Stimulated activated CD8-positive, alpha-beta memory T cell treated with anti-CD3 and anti-CD28 coated beads, Interleukin-4, amount 100 ng/mL, for 48 hours (primary cell): ENCODE results near the gene PKHD1.

ENCODE experiments used
- DNase-seq: peaks from one replicate; pipeline ENCODE4 v3.0.0-alpha.2; 2020

Gene PKHD1

GRCh38 chr6:51675020-51675921, 412.1 kb downstream of the PKHD1 start:
- DNase-seq: no peak

- DNase-seq: no peak
These were observed 423.9 kb downstream of the PKHD1 start for GRCh38 chr6:51663525-51663924.

- no peak for DNase-seq
These were observed 426.6 kb downstream of the PKHD1 start for GRCh38 chr6:51660767-51661166.

- no peak for DNase-seq
These were observed 429.9 kb downstream of the PKHD1 start for GRCh38 chr6:51657491-51657890.

- DNase-seq: no peak
These were observed 431.9 kb downstream of the PKHD1 start for GRCh38 chr6:51655517-51655916.

- no peak for DNase-seq
These were observed 432.8 kb downstream of the PKHD1 start for GRCh38 chr6:51654647-51655046.

- DNase-seq: no peak
These were observed 436.1 kb downstream of the PKHD1 start for GRCh38 chr6:51651132-51651817.

- DNase-seq: no peak
These were observed 438.6 kb downstream of the PKHD1 start for GRCh38 chr6:51648774-51649173.

- no peak for DNase-seq
These were observed 439.2 kb downstream of the PKHD1 start for GRCh38 chr6:51648236-51648635.

- DNase-seq: no peak
These were observed 443.0 kb downstream of the PKHD1 start for GRCh38 chr6:51644426-51644825.

- DNase-seq: no peak
These were observed 447.4 kb downstream of the PKHD1 start for GRCh38 chr6:51640021-51640420.

GRCh38 chr6:51633424-51633823, 454.0 kb downstream of the PKHD1 start:
- no peak for DNase-seq

- DNase-seq: no peak
These were observed 457.4 kb downstream of the PKHD1 start for GRCh38 chr6:51630011-51630410.

GRCh38 chr6:51626391-51626790, 461.0 kb downstream of the PKHD1 start:
- DNase-seq: no peak

- no peak for DNase-seq
These were observed 461.8 kb downstream of the PKHD1 start for GRCh38 chr6:51625566-51625965.

- DNase-seq: no peak
These were observed 466.4 kb downstream of the PKHD1 start for GRCh38 chr6:51620971-51621370.

- DNase-seq: no peak
These were observed 468.2 kb downstream of the PKHD1 start for GRCh38 chr6:51619042-51619799.

- no peak for DNase-seq
These were observed 468.9 kb downstream of the PKHD1 start for GRCh38 chr6:51618563-51618962.

- DNase-seq: no peak
These were observed 469.7 kb downstream of the PKHD1 start for GRCh38 chr6:51617751-51618150.

GRCh38 chr6:51616243-51616642, 471.2 kb downstream of the PKHD1 start:
- DNase-seq: no peak

- DNase-seq: no peak
These were observed 472.7 kb downstream of the PKHD1 start for GRCh38 chr6:51614725-51615124.

GRCh38 chr6:51613558-51613957, 473.9 kb downstream of the PKHD1 start:
- DNase-seq: no peak

- DNase-seq: no peak
These were observed 478.5 kb downstream of the PKHD1 start for GRCh38 chr6:51608932-51609331.

GRCh38 chr6:51608383-51608782, 479.0 kb downstream of the PKHD1 start:
- no peak for DNase-seq
